SK-N-SH (cell line): ENCODE results near the gene RBM28.

Experiments used
- CTCF ChIP-seq: fragments of 200-600 bp; sonication (generic); IDR thresholded peaks from 2 replicates; pipeline ENCODE4 v1.6.1; 2017; ENCODE audit warnings: antibody characterized with exemption, mild to moderate bottlenecking, moderate library complexity
- EP300 ChIP-seq, 2 experiments: IDR thresholded peaks; 2 replicates each; pipeline versions ENCODE4 v1.4.0 to v1.6.1; 2012; ENCODE audit warnings: borderline replicate concordance in 1 of 2, low read depth in 1 of 2, low read length in 1 of 2
- USF1 ChIP-seq: IDR thresholded peaks from 2 replicates; pipeline ENCODE4 v1.4.0; 2012; ENCODE audit warnings: low read depth, borderline replicate concordance

- no peak for TF ChIP-seq CTCF
- no peak for TF ChIP-seq USF1
- TF ChIP-seq EP300 (IDR thresholded peaks at IDR 0.05; ENCODE audit: borderline replicate concordance in 1 of 2, low read depth in 1 of 2, low read length in 1 of 2), result no peak
Observed at GRCh38 chr7:128275681-128276080, 68.0 kb downstream of the RBM28 start.
